ENCODE data around the gene DCXR.

Gene DCXR

DNA sequence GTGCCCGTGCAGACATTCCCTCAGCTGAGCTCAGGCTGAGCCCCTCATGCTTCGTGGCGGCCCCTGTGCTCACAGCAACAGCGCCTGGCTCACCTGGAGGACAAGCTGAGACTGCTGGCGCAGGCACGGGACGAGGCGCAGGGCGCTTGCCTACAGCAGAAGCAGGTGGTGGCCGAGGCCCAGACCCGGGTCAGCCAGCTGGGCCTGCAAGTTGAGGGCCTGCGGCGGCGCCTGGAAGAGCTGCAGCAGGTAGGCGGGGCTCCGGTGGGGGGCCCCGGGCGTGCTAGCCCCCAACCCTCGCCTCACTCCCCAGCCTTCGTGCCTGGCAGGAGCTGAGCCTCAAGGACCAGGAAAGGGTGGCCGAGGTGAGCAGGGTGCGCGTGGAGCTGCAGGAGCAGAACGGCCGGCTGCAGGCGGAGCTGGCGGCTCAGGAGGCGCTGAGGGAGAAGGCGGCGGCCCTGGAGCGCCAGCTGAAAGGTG, 7.5 kb downstream of the DCXR start:
- intact Hi-C loops (cut with DNase I) = loop anchor here (1.0 kb wide), 1 partner anchor 124 kb away; no protein-coding TSS in a partner anchor
- peak in 1 of 42 donors; percentile 9 for DNase-seq

- DNase-seq = no peak
- intact Hi-C loops (cut with DNase I) = no loop called here
Measured at GRCh38 chr17:82029391-82029790, 8.1 kb downstream of the DCXR start.

DNA sequence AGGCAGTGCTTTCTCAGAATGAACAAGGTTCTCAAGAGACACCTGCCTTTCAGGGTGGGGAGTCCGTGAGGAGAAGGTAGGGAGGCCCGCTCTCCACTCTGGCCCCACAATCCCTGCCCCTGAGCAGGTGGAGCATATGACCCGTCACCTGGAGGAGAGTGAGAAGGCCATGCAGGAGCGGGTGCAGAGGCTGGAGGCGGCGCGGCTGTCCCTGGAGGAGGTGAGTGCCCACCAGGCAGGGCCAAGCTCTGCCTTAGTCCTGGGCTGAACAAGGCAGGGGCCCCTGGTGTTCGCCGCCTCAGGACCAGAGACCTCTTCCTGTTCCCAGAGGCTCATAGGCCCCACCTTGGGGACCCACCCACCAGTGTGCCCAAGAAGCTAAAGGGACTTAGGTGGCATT, 8.5 kb downstream of the DCXR start:
- intact Hi-C loops (cut with DNase I) = no loop called here
- no peak for DNase-seq

DNA sequence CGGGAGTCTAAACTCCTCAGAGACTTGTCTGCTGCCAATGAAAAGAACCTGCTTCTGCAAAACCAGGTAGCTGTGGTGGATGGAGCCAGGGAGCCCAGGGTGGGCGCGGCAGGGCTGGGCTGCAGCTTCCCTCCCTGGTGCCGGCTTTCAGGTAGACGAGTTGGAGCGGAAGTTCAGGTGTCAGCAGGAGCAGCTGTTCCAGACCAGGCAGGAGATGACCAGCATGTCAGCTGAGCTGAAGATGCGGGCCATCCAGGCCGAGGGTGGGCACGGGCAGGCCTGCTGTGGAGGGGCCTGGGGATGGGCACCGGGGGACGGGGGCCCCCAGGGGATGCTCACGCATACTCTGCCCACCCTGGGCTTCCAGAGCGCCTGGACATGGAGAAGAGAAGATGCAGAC, 9.3 kb downstream of the DCXR start:
- intact Hi-C loops (cut with DNase I) = no loop called here

DNA sequence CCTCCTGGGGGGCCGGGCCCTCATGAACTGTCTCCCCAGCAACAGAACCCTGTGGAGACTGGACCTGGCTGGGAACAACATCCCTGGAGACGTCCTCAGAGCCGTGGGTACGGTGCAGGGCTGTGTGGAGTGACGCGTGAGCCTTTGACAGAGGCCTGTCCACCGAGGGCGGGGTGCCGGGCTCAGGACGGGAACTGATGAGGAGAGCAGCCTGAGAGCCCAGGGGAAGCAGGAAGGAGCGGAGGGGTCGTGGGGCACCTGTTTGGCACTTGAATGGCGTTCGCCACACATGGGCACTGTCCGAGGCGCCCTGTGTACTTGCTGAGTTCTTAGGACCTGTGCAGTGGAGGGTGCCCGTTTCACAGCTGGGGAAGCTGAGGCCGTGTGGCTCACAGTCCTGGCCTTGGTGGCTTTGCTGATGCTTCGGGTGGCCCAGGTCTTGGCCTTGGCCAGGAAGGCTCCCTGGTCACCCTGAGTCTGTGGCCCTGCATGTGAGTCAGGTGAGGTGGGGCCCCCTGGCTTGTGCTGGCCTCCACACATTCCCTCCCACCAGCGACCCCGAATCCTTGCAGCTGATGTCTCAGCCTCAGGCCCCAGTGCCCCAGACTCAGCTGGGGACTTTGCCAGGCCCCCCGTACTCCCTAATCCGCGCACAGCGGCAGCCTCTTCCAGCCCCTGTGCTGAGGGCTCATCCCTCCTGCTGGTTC, 11.9 kb downstream of the DCXR start:
- DNase-seq = no peak
- intact Hi-C loops (cut with DNase I) = no loop called here

More for the DNA sequence above, 9.3 kb downstream of the DCXR start:
- DNase-seq = no peak

GRCh38 chr17:82024859-82025258, 12.6 kb downstream of the DCXR start:
- intact Hi-C loops (cut with DNase I) = loop anchor here (5.0 kb wide), 2 partner anchors 48 to 63 kb away; partner anchors contain the start of genes ASPSCR1 and NOTUM

DNA sequence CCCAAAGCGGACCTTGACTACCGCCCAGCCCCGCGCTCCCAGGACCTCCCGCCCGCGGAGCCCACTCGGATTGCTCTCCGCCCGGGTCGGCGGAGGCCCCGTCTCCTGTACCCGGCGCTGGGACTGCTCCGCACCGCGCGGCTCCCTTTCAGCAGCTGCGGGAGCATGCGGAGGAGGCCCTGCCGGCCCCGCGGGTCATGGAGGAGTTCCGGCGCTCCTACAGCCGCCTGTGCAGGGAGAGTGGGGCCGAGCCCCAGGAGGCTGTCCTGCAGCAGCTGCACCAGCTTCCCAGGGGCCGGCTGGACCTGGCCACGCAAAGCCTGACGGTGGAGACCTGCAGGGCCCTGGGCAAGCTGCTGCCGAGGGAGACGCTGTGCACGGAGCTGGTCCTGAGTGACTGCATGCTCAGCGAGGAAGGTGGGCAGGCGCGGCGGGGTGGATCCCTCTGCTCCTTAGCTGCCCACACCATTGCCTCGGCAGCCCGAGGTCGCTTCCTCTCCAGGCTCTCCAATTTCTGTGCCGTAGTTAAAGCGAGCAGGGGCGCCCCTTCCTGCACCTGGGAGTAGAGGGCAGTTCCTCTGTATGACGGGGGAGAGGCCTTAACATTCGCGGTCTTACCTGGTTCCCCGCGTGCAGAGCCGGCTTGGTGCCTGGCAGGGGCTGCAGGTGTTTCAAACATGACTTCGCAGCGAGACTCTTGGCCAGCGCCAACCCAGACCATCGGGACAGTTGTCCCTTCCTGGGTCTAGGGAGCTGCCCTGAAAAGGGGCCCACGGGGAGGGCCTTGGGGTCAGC, 13.9 kb downstream of the DCXR start:
- intact Hi-C loops (cut with DNase I) = loop anchor here (5.0 kb wide), 2 partner anchors 46 to 61 kb away; partner anchors contain the start of genes ASPSCR1 and NOTUM
- DNase-seq = peak in 20 of 42 donors; percentile 22 to 72 (median 42)

More at GRCh38 chr17:82024859-82025258, 12.6 kb downstream of the DCXR start:
- DNase-seq = no peak

GRCh38 chr17:82022981-82023446, 14.5 kb downstream of the DCXR start, which contains the start of gene LRRC45:
TSS of gene LRRC45 (plus strand) at chr17:82023305. CDS start at chr17:82023644, 339 bp downstream.
- peak; percentile 99 to 100 (median 100) for DNase-seq
- intact Hi-C loops (cut with DNase I) = loop anchor here (5.0 kb wide), 2 partner anchors 46 to 61 kb away; partner anchors contain the start of genes ASPSCR1 and NOTUM

DNA sequence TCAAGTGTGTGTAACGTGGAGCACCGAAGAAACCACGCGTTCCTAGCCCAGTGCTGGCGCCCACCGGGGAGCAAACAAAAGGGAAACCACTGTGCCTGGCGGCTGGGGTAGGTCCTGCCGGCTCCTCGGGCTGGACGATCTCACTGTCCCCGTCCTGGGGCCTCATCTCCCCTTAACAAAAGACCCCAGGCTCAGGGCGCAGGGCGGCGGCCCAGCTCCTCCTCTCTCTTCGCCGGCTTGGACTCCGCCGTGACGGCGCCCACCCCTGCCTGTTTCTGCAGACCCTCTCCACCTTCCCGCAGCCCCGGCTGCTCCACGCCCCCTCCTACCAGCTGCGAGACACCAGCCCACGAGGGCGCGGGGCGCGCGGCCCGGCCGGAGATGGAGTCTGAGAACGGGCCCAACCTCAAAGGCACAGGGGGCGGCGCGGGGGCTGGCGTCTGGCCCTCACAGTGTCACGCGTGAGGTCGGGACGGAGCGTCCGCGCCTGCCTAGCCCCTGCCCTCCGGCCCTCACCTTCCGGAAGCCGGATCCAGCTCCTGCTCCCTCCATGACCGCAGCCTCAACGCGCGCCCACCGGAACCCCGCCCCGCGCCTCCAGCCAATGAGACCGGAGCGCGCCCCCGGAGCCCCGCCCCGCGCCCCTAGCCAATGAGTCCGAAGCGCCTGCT, 15.1 kb downstream of the DCXR start, which contains the start of gene CENPX:
Gene CENPX, minus strand, starts transcription at position 569 of the 671 bp plus-strand sequence. Its CDS starts 17 bp downstream, at position 552.
- intact Hi-C loops (cut with DNase I) = loop anchor here (5.0 kb wide), 2 partner anchors 45 to 60 kb away; partner anchors contain the start of genes ASPSCR1 and NOTUM

GRCh38 chr17:82021900-82022309, 15.6 kb downstream of the DCXR start:
- intact Hi-C loops (cut with DNase I) = loop anchor here (5.0 kb wide), 2 partner anchors 45 to 60 kb away; partner anchors contain the start of genes ASPSCR1 and NOTUM
- DNase-seq = no peak

More for the DNA sequence above, 15.1 kb downstream of the DCXR start, which contains the start of gene CENPX:
- no peak for DNase-seq

DNA sequence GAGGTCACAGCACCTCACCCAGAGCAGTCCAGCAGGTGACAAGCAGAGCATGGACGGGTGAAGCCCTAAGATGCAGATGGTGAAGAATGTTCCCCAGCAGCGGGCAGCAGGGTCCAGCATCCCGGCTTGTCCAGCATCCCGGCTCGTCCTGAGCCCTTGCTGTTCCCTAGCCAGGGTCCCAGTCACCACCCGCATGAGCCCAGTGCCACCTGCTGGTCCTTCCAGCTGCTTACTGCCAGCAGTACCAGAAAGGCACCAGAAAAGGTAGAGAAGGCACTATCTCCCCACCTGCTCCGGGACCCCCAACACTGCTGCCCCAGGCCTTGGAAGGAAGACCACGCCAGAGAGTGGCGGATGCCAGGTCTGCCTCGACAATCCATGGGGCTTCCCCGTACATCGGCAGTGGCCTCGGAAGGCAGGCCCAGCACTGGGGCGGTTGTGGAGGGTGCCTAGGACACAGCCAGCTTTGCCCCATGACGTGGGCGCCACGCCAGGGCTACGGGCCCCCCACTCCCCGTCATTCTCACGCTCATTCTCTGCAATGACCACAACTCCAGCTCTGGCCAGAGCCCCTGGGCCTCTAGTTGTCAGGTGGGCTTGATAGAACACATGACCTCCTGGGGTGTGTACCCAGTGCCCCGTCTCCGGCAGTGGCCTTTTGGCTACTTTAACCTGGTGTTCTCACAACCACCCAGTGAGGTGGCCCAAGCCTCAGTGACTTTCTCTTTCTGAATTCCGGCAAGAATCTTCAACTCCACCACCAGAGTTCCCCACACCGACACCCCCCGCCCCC, 16.2 kb downstream of the DCXR start:
- intact Hi-C loops (cut with DNase I) = loop anchor here (5.0 kb wide), 2 partner anchors 44 to 59 kb away; partner anchors contain the start of genes ASPSCR1 and NOTUM
- DNase-seq = peak; percentile 67 to 93 (median 85)

DNA sequence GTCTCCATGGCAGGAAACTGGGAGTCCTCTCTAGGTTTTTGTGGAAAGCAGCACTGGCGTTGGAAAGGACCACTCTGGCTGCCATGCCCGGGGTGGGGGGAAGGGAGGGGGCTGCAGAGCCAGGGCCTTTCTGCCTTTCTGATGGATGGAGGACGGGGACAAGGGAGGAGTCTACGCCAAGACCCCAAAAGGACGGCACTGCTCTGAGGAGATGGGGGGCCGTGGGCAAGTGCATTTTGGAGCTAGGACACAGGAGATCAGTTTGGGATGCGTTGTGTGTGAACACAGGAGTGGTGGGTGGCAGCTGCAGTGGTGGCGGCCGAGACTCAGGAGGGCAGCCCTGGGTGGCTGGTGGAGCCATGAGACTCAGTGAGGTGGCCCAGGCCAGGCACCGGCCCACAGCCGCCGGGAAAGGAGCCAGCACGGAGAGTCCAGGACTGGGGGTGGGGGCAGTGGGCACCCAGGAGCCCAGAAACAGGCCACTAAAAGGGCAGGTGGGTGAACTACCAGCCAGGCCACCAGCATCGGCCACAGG, 16.9 kb downstream of the DCXR start:
- DNase-seq = peak in 1 of 42 donors; percentile 36
- intact Hi-C loops (cut with DNase I) = loop anchor here (5.0 kb wide), 2 partner anchors 43 to 58 kb away; partner anchors contain the start of genes ASPSCR1 and NOTUM

GRCh38 chr17:82019690-82020571, 17.6 kb downstream of the DCXR start:
- intact Hi-C loops (cut with DNase I) = loop anchor here (5.0 kb wide), 2 partner anchors 43 to 58 kb away; partner anchors contain the start of genes ASPSCR1 and NOTUM
- peak in 29 of 42 donors; percentile 24 to 79 (median 56) for DNase-seq

- intact Hi-C loops (cut with DNase I) = no loop called here
- DNase-seq = no peak
Measured at GRCh38 chr17:82018989-82019689, 18.4 kb downstream of the DCXR start.

- intact Hi-C loops (cut with DNase I) = no loop called here
- no peak for DNase-seq
Measured at GRCh38 chr17:82018152-82018988, 19.1 kb downstream of the DCXR start.

Data from head of caudate nucleus (tissue), 42 donors.